HG03139 (cell line): ENCODE results near the gene PSMD13.

Source experiments
- ATAC-seq: cut with Tn5 transposase; IDR thresholded peaks from one replicate; pipeline ENCODE4 v1.9.1; 2021; ENCODE audit not compliant: unreplicated experiment

Gene PSMD13

DNA sequence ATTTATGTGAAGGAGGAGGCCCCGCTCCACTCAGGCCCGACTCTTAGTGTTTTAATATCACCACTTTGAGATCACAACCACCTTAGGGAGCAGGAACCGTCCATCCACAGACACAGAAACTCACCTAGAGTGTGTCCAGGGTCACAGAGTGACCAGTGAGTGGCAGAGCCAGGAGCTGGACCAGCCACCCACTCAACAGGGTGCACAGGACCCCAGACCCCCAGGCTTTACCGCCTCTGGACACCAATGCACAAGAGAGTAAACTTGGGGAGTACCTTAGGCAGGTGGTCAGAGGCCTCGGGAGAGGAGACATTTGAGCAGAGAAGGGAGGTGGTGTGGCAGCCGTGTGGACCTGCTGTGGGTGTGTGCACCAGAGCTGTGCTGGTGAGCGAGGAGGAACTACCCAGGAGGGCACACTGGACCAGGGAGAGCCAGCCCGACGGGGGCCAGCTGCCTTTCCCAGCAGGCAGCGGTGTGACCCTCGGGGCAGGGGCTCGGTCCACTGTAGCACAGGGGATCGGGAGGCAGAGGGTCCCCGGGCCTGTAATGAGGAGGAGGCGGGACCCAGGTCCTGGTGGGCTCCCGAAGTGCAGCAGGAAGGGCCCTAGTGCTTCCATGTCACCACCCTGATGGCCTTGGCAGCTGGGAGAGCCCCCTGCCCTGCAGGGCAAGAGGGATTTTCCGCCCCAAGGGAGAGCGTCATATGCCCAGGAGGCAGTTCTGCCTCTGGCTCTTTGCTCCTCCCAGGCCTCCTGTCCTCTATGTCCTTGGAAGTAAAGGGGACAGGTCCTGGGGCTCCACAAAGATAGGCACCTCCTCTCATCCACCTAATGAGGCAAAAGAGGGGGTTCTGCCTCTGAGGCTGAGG is 33.9 kb downstream of the PSMD13 start:
- ATAC-seq = no peak

DNA sequence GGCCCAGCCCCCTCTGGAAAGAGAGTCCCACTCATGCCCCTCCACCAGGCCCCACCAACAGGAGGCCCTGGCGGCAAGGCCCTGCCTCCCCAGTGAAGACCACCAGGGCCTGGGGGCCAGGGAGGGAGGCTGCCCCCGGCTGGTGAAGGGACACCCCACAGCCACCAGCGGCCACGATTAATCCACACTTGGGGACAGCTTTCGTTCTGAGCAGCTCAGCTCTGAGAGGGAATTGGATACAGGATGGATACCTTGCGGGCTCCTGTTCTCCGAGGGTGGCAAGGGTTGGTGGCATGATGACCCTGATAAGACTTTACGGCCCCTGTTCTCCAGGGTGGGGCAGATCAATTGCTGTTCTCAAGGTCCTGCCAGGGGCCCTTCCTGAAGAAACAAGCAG is 34.5 kb downstream of the PSMD13 start:
- ATAC-seq = no peak

DNA sequence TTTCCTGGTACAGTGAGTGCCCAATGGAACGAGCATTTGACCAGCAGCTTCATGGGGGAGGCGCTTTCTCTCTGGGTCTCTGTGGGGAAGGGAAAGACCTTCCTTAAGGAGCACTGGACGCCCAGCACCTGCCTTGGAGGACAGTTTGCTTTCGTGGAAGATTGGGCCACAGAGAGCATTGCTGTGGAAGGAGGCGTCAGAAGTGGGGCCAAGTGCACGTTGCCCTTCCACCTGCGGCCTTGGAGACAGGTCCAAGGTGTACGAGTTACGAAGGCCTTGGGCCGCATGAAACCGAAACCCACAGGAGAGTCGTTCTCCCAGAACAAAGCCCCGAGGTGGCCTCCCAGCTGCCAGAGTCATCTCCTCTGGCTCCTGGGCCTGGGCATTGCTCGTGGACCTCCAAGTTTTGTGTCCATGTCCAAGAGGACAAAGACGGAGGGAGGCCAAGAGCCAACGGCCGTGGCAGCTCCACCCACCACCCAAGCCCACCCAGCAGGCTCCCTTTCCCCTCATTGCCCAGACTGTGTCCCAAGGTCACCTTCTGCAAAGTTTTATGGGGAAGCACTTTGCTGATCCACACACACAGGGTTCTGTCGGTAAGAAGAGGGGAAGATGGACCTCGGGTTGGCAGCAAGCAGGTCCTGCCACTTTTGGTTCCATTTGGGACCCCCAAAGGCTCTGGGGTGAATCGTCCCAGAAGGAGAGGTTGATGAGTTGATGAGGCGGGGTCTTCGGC is 35.6 kb downstream of the PSMD13 start:
- no peak for ATAC-seq

DNA sequence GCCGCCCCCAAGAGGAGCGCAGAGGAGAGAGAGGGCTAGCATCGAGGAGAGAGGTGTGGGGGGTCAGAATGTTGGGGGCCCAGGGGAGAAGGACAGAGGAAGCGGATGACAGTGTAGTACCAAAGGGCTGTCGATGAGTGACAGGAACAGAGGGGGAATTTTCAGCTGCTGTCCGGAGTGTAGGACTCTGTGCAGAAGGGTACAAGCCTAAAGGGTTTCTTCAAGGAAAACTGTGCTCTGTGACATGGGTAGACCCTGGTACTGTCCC is 36.1 kb downstream of the PSMD13 start:
- no peak for ATAC-seq

DNA sequence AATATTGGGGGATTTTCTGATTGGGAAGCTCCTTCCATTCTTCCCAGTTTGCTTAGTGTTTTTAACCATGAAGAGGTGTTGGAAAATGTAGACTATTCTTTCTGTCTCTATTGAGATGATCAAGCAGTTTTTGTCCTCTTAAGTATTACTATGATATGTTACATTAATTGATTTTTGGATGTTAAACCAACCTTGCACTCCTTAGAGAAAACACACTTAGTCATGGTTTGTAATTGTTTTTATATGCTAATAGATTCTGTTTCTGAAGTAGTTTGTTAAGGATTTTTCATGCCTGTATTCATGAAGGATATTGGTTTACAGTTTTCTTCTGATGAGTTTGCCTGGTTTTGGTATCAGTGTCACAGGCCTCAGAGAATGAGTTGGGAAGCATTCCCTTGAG is 39.4 kb downstream of the PSMD13 start:
- no peak for ATAC-seq

DNA sequence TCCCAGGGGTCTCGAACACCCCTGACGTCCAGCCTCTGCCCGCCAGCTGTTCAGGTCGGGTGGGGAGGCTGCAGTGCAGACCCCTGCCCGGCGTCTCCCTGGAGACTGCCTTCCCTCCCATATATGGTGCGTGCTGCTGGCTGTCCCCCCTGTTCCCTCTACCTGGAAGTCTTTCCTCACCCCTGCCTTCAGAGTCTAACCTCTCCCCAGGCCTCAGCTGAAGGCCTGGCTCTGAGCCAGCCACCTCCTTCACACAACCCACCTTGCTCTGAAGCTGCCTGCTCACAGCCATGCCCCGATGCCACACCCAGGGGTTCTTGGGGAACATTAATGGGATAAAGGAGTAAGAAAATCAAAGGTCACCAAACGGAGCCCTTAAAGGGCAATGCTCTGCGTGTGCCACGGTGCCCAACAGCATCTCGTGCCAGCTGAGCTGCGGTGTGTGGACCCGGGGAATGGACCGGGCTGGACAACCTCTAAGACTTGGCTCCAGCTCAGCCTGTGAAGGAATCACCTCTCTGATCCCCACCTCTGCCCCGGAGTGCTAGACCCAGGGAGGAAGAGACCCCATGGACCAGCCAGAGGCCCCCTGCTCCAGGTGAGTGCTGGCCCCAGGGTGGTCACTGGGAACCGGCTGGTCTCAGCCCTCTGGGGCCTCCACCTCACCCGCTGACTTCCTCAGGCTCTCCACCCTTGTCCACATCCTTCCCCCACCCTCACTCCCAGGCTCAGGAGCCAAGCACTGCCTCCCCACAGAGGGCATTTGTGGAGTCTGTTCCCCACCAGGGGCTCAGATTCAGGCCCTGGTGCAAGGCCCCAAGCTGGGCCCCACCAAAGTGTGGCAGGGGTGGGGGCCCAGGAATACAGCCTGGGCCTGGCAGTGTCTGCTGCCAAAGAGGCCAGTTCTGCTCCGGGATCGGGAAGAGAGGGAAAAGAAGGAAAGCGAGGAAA is 41.5 kb downstream of the PSMD13 start, which contains the start of gene NLRP6:
TSS of gene NLRP6 (plus strand) at position 407 of the 951 bp plus-strand sequence. CDS start at position 570, 163 bp downstream.
- ATAC-seq = no peak

DNA sequence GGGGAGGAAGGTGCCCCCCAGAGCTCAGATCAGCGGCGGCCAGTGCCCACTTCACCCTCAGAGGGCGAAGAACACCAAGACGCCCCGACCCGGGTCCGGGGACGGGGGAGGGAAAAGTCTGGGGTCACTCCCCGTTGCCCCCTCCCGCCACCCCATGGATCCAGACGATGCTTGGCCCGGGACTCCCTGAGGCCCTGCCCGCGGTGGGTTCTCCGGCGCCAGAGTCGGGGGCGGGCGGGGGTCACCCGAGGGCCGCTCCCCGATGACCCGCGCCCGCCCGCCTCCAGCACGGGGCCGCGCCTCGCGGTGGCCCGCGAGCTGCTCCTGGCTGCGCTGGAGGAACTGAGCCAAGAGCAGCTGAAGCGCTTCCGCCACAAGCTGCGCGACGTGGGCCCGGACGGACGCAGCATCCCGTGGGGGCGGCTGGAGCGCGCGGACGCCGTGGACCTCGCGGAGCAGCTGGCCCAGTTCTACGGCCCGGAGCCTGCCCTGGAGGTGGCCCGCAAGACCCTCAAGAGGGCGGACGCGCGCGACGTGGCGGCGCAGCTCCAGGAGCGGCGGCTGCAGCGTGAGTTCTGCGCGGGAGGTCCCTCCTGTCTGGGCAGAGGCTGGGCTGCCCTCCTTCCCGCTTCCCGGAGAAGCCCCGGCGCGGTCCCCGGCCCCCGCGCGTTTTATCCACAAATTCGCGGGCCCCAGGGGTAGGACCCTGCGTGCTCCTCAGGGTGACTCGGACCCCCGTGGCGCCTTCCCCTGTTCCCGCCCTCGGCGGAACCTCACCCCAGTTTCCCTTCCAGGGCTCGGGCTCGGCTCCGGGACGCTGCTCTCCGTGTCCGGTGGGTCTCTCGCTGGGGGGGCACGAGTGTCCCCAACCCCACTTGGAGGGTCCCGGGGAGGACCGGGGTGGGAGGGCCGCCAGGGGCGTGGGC is 42.5 kb downstream of the PSMD13 start:
- ATAC-seq = no peak

DNA sequence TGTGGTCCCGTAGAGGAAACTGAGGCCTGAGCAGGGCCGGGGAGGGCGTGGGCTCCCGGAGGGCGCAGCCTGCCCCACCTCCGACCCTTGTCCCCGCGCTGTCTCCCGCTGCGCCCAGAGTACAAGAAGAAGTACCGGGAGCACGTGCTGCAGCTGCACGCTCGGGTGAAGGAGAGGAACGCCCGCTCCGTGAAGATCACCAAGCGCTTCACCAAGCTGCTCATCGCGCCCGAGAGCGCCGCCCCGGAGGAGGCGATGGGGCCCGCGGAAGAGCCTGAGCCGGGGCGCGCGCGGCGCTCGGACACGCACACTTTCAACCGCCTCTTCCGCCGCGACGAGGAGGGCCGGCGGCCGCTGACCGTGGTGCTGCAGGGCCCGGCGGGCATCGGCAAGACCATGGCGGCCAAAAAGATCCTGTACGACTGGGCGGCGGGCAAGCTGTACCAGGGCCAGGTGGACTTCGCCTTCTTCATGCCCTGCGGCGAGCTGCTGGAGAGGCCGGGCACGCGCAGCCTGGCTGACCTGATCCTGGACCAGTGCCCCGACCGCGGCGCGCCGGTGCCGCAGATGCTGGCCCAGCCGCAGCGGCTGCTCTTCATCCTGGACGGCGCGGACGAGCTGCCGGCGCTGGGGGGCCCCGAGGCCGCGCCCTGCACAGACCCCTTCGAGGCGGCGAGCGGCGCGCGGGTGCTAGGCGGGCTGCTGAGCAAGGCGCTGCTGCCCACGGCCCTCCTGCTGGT is 43.4 kb downstream of the PSMD13 start:
- no peak for ATAC-seq

DNA sequence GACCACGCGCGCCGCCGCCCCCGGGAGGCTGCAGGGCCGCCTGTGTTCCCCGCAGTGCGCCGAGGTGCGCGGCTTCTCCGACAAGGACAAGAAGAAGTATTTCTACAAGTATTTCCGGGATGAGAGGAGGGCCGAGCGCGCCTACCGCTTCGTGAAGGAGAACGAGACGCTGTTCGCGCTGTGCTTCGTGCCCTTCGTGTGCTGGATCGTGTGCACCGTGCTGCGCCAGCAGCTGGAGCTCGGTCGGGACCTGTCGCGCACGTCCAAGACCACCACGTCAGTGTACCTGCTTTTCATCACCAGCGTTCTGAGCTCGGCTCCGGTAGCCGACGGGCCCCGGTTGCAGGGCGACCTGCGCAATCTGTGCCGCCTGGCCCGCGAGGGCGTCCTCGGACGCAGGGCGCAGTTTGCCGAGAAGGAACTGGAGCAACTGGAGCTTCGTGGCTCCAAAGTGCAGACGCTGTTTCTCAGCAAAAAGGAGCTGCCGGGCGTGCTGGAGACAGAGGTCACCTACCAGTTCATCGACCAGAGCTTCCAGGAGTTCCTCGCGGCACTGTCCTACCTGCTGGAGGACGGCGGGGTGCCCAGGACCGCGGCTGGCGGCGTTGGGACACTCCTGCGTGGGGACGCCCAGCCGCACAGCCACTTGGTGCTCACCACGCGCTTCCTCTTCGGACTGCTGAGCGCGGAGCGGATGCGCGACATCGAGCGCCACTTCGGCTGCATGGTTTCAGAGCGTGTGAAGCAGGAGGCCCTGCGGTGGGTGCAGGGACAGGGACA is 44.1 kb downstream of the PSMD13 start:
- no peak for ATAC-seq

DNA sequence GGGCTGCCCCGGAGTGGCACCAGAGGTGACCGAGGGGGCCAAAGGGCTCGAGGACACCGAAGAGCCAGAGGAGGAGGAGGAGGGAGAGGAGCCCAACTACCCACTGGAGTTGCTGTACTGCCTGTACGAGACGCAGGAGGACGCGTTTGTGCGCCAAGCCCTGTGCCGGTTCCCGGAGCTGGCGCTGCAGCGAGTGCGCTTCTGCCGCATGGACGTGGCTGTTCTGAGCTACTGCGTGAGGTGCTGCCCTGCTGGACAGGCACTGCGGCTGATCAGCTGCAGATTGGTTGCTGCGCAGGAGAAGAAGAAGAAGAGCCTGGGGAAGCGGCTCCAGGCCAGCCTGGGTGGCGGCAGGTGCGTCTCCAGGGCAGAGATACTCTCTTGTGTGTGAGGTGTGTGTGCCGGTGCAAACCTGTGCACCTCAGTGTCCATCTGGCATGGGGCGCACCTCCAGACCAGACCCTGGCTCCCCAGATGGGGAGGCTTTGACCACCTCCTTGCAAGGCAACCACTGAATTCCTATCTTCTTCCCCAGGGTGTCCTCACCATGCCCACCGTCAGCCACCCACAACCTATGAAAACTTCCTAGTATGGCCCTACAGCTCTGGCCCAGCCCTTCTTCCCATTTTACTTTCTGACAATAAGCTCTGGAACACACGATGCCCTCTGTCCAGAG is 44.8 kb downstream of the PSMD13 start:
- ATAC-seq = no peak

DNA sequence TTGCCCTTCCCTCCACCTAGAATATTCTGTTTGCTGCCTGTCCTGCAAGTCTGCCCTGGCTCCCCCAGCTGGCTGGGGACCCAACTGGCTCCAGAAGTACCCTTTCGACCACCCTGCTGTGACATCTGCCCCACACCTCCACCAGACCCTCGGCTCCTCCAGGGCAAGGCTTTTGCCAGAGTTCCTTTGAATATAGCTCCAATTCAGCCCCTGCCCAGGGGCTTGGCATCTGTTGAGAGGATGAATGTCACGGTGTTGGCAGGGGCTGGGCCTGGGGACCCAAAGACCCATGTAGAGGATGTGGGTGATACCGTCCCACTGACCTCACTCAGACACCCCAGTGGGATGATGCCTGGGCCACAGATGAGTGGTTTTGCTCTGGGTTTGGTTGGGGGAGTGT is 45.4 kb downstream of the PSMD13 start:
- no peak for ATAC-seq

DNA sequence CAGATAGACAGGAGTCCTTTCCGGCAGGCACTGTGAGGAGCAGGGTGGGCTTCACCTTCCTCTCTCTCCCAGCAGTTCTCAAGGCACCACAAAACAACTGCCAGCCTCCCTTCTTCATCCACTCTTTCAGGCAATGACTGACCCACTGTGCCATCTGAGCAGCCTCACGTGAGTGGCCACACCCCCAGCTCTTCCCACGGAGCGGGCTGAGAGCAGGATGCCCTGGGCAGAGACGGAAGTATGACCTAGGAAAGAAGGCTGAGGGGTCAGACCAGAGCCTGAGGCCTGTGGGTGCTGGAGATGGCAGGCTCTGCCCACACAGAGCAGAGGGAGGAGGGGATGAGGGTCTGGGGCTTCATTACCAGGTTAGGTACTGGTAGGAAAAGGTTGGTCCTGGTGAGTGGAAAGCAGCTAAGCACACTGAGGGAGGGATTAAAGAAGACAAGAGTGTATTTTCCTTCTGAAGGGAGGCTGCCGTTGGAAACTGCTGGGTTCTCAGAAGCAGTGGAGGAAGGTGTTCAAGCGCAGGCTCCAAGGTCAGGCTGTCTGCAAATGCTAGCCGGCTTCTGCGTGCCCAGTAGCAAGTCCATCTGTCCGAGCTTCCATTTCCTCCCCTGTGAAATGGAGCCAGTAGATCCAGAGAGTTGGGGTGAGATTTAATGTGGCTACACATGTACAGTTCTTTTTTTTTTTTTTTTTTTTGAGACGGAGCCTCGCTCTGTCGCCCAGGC is 46.0 kb downstream of the PSMD13 start:
- no peak for ATAC-seq

DNA sequence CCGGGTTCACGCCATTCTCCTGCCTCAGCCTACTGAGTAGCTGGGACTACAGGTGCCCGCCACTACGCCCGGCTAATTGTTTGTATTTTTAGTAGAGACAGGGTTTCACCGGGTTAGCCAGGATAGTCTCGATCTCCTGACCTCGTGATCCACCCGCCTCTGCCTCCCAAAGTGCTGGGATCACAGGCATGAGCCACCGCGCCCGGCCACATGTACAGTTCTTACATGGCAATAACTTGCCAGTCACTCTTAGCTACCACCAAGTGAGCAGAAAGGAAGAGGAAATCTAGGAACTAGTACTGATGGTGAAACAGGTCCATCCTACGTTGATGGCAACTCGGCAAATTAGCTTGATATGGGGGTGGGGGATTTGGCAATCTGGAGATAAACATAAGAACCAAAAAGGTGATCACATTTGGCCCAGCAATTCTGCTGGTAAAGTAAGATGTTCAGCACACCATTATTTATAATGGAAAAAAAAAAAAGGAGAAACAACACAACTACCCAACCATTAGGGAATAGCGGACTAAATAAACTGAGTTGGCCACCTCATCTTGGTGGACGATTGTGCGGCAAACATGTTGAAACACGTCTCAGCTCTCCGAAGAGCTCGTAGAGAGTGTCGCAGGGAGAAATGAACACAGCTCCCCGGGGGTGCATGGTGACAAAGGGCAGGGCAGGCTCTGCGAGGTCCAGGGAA is 46.8 kb downstream of the PSMD13 start:
- ATAC-seq = no peak

DNA sequence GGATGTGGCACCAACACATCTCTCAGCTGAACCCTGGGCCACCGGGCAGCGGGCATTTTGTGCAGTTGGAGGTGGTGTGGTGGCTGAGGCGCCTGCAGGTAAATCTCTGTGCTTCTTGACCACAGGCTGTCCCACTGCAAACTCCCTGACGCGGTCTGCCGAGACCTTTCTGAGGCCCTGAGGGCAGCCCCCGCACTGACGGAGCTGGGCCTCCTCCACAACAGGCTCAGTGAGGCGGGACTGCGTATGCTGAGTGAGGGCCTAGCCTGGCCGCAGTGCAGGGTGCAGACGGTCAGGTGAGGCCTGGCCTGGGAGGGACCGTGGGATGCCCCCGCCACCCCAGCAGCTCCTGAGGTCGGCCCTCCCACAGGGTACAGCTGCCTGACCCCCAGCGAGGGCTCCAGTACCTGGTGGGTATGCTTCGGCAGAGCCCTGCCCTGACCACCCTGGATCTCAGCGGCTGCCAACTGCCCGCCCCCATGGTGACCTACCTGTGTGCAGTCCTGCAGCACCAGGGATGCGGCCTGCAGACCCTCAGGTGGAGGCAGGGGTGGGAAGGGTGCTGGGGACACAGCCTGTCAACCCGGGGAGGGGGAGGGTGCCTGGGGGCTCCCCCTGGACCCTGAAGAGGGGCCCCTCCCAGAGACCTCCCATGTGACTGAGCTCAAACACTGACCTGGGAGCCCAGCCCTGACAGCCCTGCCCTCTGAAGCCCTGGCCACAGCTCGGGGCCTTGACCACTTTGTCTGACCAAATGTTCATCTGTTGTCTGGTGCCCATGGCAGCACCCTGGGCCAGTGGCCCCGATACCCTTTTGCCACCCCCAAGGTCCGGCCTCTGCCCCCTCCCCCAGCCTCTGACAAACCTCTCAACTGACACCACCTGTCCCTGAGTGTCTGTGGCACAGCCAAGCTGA is 47.6 kb downstream of the PSMD13 start:
- no peak for ATAC-seq

DNA sequence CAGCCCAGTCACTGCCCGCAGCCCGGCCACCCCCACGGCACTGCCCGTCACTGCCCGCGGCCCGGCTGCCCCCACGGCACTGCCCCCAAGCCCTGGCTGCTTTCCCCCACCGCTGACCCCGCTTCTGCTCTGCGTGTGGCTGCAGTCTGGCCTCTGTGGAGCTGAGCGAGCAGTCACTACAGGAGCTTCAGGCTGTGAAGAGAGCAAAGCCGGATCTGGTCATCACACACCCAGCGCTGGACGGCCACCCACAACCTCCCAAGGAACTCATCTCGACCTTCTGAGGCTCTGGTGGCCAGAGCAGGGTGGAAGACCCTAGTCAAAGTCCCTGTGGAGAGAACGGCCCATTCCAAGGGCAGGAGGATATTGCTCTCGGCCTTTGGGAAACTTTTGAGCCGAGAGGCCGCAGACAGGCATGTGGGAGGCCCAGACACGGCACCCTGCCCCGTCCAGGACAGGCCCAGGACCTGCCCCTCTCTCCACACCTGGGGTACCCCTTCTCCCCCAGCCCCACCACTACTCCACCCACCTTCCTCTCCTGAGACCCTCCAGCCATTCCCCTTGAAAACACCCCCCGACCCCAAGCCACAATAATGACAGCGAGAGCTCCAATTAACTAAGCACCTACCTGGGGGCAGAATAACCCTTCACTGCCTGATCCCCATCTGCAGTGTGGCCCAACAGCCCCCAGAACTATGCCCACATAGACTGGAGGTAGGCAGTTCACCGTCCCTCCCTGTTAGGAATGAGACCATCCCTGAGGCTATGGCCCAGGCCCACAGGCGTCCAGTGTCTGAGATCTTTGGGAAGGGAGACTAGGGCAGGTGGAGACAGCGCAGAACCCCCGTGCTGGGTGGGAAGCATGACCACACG is 48.5 kb downstream of the PSMD13 start:
- no peak for ATAC-seq
